ENCODE results near the gene PHC2. TPM values are rescaled to one million over a fixed set of nuclear protein-coding genes. Genes with fewer than 3 reads are reported as not detected.

Gene PHC2
- total and polyA plus RNA-seq, 11 donors = 79.7 to 194 (median 99.4) TPM

DNA sequence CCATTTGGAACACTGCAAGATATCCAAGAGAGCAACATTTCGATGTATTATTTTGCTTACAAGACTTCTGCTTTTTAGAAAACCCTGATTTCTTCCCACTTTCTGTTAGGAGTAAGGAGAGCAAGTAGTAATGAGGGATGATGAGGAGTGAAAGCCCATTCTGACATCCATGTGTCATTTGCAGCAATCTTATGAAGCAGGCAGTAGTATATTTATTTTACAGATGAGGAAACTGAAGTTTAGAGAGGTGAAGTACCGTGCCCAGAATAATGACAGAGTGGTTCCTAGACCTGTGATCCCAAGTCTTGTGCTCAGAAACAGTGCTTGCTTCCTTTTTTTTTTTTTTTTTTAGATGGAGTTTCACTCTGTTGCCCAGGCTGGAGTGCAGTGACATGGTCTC is 34.4 kb upstream of the PHC2 start:
- TF ChIP-seq POLR2A (IDR thresholded peaks at IDR 0.05) = no peak
- TF ChIP-seq, protein P1, sequence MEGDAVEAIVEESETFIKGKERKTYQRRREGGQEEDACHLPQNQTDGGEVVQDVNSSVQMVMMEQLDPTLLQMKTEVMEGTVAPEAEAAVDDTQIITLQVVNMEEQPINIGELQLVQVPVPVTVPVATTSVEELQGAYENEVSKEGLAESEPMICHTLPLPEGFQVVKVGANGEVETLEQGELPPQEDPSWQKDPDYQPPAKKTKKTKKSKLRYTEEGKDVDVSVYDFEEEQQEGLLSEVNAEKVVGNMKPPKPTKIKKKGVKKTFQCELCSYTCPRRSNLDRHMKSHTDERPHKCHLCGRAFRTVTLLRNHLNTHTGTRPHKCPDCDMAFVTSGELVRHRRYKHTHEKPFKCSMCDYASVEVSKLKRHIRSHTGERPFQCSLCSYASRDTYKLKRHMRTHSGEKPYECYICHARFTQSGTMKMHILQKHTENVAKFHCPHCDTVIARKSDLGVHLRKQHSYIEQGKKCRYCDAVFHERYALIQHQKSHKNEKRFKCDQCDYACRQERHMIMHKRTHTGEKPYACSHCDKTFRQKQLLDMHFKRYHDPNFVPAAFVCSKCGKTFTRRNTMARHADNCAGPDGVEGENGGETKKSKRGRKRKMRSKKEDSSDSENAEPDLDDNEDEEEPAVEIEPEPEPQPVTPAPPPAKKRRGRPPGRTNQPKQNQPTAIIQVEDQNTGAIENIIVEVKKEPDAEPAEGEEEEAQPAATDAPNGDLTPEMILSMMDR (IDR thresholded peaks at IDR 0.05) = no peak
- no peak for DNase-seq
- Histone ChIP-seq H3K36me3 (no peaks in the 10 kb centered on the region), H3K4me3 (no peak overlapping the region), H3K27ac (no peak overlapping the region), H3K27me3 (no peaks in the 10 kb centered on the region), H3K9me3 (no peaks in the 10 kb centered on the region), H3K4me1 (peaks cover 0 to 47% (median 28%) of the 10 kb centered on the region in 12 donors)
- no peak for ATAC-seq
- WGBS, 4 donors = 85 to 96% (median 94%) methylated on average over 2 of the region's 2 CpGs
- intact Hi-C loops (cut with DNase I) = loop anchor here in 7 of 10 donors (5.0 to 10.0 kb wide), 8 partner anchors 98 to 371 kb away; no protein-coding TSS in a partner anchor

DNA sequence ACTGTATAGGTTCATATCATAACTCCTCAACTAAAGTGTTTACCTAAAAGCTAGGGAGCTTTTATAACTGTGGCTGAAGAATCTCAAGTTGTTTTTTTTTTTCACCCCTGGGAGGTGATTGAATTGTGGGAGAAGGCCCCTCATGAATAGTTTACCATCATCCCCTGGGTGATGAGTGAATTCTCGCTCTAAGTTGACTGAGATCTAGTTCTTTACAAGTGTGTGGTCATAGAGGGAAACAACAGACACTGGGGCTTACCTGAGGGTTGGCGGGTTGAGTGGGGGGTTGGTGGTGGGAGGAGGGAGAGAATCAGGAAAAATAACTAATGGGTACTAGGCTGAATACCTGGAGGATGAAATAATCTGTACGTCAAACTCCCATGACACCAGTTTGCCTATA is 33.7 kb upstream of the PHC2 start:
- DNase-seq = no peak
- intact Hi-C loops (cut with DNase I) = loop anchor here in 6 of 10 donors (5.0 to 10.0 kb wide), 6 partner anchors 92 to 370 kb away; no protein-coding TSS in a partner anchor
- no peak overlapping the region for H3K27ac ChIP-seq
- H3K9me3 ChIP-seq = no peaks in the 10 kb centered on the region
- H3K36me3 ChIP-seq = no peaks in the 10 kb centered on the region
- ATAC-seq = no peak
- no peaks in the 10 kb centered on the region for H3K27me3 ChIP-seq
- TF ChIP-seq, protein P1 (IDR thresholded peaks at IDR 0.05) = no peak
- TF ChIP-seq POLR2A (IDR thresholded peaks at IDR 0.05) = no peak
- WGBS, 4 donors = 94 to 97% (median 96%) methylated on average over 3 of the region's 3 CpGs
- no peak overlapping the region for H3K4me3 ChIP-seq
- peaks cover 0 to 50% (median 31%) of the 10 kb centered on the region in 12 donors for H3K4me1 ChIP-seq

DNA sequence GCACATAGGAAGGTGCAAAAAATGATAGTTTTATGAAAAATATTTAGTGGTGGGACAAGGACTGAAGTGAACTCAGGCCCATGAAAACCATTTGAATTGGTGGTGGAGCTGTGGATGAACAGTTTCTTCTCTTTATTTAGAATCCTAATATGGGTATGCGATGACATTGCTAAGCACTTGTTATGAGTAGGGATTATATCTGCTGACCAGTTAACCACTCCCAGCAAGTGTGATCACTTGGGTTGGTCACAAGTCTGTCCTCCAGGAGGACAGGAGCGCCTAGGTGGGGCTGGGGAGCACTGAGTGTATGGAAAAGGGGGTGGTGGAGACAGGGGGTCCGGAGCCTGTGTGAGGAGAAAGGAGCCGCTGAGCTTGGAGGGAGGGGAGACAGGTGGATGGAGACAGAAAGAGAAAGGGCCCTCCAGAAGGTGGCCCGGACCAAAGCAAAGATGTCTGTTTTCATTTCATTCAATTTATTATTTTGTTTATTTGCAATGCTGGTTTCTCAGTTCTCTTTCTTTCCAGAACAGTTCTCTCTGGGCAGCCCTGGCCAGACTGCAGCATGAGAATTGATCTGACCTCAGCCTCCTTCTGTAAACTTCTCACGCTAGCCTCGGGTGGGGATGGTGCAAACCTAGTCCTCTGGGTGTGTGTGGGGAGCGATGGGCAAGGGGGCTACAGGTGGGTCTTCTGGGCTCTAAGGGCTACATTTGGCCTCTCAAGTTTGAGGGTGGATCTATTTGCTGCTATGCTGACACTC is 31.7 kb upstream of the PHC2 start:
- Histone ChIP-seq H3K4me1 (peaks cover 0 to 63% (median 33%) of the 10 kb centered on the region in 12 donors), H3K27me3 (no peaks in the 10 kb centered on the region), H3K9me3 (no peaks in the 10 kb centered on the region), H3K36me3 (no peaks in the 10 kb centered on the region), H3K4me3 (no peak overlapping the region), H3K27ac (peak overlapping the region in 3 of 12 donors; percentile 90 to 92 (median 90))
- no peak for DNase-seq
- intact Hi-C loops (cut with DNase I) = loop anchor here in 6 of 10 donors (5.0 to 10.0 kb wide), 6 partner anchors 90 to 368 kb away; no protein-coding TSS in a partner anchor
- WGBS, 4 donors = 90 to 94% (median 92%) methylated on average over 8 of the region's 8 CpGs
- ATAC-seq = no peak
- TF ChIP-seq, protein P1 (IDR thresholded peaks at IDR 0.05) = no peak
- TF ChIP-seq POLR2A (IDR thresholded peaks at IDR 0.05) = no peak

DNA sequence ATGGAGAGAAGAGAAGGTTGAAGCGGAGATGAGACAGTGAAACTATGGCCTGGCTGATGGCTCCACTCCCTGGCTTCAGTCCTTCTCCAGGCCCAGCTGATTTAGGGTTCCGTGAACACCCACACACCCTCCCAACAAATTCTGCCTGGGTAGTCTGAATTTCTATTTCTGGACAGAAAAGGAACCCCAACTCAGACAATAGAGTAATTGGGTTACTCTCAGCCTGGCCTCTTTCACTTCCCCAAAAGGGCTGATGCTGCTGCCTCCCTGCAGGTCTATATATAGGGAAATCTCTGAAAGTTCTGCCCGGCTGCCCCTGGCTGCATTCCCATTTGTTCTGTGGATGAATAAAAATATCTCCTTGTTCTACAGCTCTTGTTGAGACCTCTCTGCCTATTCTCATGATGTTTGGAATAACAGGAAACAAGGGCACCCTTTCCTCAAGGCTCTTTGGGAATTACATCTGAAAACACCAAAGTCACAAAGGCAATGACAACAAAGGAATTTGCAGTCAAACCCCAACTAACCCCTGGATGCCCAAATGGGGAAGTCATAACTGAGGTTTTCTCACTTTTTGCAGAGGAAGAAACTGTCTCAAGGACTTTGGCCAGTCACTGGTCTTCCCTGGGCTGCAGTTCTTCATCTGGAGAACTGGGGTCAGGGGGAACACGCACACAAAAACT is 30.2 kb upstream of the PHC2 start:
- DNase-seq (peak in 4 of 5 donors; percentile 63 to 80 (median 74)), ATAC-seq (peak; percentile 75 to 81 (median 78))
- 35 to 51% (median 46%) methylated on average over 4 of the region's 4 CpGs for WGBS, 4 donors
- TF ChIP-seq, protein P1 (IDR thresholded peaks at IDR 0.05) = no peak
- TF ChIP-seq POLR2A (IDR thresholded peaks at IDR 0.05) = no peak
- Histone ChIP-seq H3K27ac (peak overlapping the region; percentile 68 to 95 (median 86)), H3K27me3 (no peaks in the 10 kb centered on the region), H3K4me1 (peaks cover 0 to 68% (median 33%) of the 10 kb centered on the region in 12 donors), H3K4me3 (peak overlapping the region in 2 of 12 donors; percentile 23 to 25), H3K36me3 (no peaks in the 10 kb centered on the region), H3K9me3 (no peaks in the 10 kb centered on the region)
- intact Hi-C loops (cut with DNase I) = loop anchor here in 6 of 10 donors (5.0 to 10.0 kb wide), 6 partner anchors 89 to 366 kb away; no protein-coding TSS in a partner anchor

Measured in heart left ventricle (tissue), 16 donors.